ENCODE data around the gene CMIP. TPM values are rescaled to one million over a fixed set of nuclear protein-coding genes. Genes with fewer than 3 reads are reported as not detected.
A peak's percentile ranks its signal among the peaks of the same experiment; 100 is the strongest.

CMIP gene
- polyA plus RNA-seq, 3 donors = 0.85 to 61.9 (median 0.93) TPM

DNA sequence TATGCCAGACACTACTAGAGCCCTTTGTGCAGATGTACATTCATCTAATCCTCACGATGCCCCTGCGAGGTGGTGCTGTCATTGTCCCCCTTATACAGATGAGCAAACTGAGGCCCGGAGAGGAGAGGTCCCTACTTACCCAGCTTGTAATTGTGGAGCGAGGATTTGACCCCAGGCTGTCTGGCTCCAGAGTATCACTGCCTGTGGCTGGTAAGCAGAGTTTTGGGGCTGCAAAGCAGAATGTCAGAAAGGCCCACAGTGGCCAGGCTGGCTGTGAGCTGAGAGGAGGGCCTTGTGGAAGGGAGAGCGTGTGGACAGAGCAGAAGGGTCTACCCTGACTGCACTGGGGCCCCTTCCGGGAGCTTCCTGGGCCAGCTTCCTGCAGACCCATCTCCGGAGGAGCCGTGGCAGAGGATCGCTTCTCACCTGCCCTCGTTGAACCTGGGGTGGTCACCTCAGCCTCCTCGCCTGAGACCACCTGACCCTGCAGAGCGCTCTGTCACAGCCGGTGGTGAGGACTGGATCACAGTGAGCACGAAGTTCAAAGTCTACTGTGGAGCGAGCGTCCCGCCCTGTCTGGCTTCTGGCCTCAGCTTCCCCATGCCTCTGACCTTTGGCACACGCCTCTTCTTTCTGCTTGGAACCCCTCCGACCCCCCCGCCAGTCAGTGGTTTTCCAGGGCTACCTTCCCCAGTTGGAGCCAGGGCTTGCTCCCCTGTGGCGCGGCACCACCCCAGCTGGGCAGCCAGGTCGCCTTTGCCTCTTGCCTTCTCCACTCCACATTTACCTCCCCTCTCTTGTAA lies 12.1 kb downstream of the CMIP start:
- no peaks in the 10 kb centered on the region for H3K27me3 ChIP-seq (ENCODE audit: control insufficient read depth in 2 of 2, insufficient read depth in 2 of 2, low read length in 2 of 2)
- H3K9me3 Mint-ChIP-seq = no peaks in the 10 kb centered on the region
- H3K36me3 ChIP-seq (replicated peaks in 1 of 2; ENCODE audit: control insufficient read depth in 1 of 2, insufficient read depth in 2 of 2, low read length in 2 of 2) = peaks cover 9 to 48% of the 10 kb centered on the region in 2 donors
- H3K79me2 ChIP-seq (ENCODE audit: insufficient read depth, low read length) = peaks cover 99% of the 10 kb centered on the region
- H3K27ac ChIP-seq (ENCODE audit: low read depth in 1 of 2, low read length in 2 of 2) = peak overlapping the region; percentile 47 to 76
- H4K20me1 ChIP-seq (ENCODE audit: insufficient read depth, low read length) = peaks cover 100% of the 10 kb centered on the region
- peaks cover 0 to 5% (median 0%) of the 10 kb centered on the region in 3 donors for H3K27me3 Mint-ChIP-seq (ENCODE audit: low read depth in 3 of 3)
- H3K4me2 ChIP-seq (replicated peaks; ENCODE audit: extremely low read depth, low read length, poor library complexity, severe bottlenecking) = peak overlapping the region; percentile 48
- no peak overlapping the region for H3K4me3 ChIP-seq (replicated peaks in 1 of 3; ENCODE audit: low read depth in 2 of 3, low read length in 3 of 3)
- peaks cover 94% of the 10 kb centered on the region for H3K4me1 Mint-ChIP-seq
- DNase-seq = no peak
- intact Hi-C loops (cut with micrococcal nuclease) = no loop called here
- H3K9ac ChIP-seq (ENCODE audit: insufficient read depth, low read length, poor library complexity, severe bottlenecking) = no peak overlapping the region
- peaks cover 61 to 63% of the 10 kb centered on the region in 2 donors for H3K36me3 Mint-ChIP-seq
- peaks cover 82 to 97% of the 10 kb centered on the region in 2 donors for H3K4me1 ChIP-seq (ENCODE audit: control insufficient read depth in 1 of 2, insufficient read depth in 2 of 2, low read length in 2 of 2)
- no peak overlapping the region for H3K4me3 Mint-ChIP-seq
- H3K27ac Mint-ChIP-seq = peak overlapping the region; percentile 77 to 94 (median 89)
- WGBS (ENCODE audit: insufficient coverage) = 87% methylated on average over 18 of the region's 23 CpGs
- H2AFZ ChIP-seq (ENCODE audit: insufficient read depth, low read depth, low read length, poor library complexity, severe bottlenecking) = no peak overlapping the region
- TF ChIP-seq, protein P1, sequence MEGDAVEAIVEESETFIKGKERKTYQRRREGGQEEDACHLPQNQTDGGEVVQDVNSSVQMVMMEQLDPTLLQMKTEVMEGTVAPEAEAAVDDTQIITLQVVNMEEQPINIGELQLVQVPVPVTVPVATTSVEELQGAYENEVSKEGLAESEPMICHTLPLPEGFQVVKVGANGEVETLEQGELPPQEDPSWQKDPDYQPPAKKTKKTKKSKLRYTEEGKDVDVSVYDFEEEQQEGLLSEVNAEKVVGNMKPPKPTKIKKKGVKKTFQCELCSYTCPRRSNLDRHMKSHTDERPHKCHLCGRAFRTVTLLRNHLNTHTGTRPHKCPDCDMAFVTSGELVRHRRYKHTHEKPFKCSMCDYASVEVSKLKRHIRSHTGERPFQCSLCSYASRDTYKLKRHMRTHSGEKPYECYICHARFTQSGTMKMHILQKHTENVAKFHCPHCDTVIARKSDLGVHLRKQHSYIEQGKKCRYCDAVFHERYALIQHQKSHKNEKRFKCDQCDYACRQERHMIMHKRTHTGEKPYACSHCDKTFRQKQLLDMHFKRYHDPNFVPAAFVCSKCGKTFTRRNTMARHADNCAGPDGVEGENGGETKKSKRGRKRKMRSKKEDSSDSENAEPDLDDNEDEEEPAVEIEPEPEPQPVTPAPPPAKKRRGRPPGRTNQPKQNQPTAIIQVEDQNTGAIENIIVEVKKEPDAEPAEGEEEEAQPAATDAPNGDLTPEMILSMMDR (IDR thresholded peaks at IDR 0.05) = no peak
- no peaks in the 10 kb centered on the region for H3K9me3 ChIP-seq (replicated peaks in 1 of 2; ENCODE audit: control insufficient read depth in 1 of 2, insufficient read depth in 1 of 2, low read length in 2 of 2)

DNA sequence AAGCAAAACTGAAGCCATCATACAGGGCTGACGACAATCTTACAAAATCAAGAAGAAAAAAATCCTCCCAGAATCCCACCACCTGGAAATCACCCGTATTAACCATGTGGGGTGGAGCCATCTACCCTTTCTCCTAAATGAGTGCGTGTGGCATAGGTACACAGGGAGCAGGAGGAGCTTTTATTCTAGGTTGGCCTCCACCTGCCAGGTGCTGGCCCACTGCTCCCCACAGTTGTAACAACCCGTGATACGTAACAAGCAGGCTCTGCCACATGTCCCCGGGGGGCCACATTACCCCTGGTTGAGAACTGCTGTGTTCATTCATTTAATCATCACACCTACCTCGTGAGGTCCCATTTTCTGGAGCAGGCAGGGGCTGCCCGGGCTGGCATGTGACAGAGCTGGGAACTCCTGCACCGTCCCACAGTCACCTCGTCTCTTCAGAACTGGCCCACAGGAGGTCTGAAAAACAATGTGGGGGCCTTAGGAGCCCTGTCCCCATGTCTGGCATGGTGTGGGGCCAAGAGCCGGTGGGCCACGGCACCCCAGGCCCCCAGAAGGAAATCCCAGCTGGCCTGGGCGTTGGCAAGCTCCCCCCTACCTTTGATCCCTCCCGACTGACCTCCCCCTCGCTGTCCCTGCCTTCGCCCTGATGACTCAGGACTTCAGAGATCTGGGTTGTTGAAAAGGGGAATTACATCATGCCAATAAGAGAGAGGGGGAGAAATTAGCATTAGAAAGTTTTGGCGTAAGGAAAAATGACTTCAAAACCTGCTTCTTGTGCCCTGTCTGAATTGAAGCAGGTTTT lies 12.9 kb downstream of the CMIP start:
- 42% methylated on average over 5 of the region's 17 CpGs for WGBS (ENCODE audit: insufficient coverage)
- Histone ChIP-seq H3K9ac (ENCODE audit: insufficient read depth, low read length, poor library complexity, severe bottlenecking) (peak overlapping the region; percentile 44), H3K79me2 (ENCODE audit: insufficient read depth, low read length) (peaks cover 100% of the 10 kb centered on the region), H3K4me2 (replicated peaks; ENCODE audit: extremely low read depth, low read length, poor library complexity, severe bottlenecking) (peak overlapping the region; percentile 48), H4K20me1 (ENCODE audit: insufficient read depth, low read length) (peaks cover 100% of the 10 kb centered on the region), H3K27ac (ENCODE audit: low read depth in 1 of 2, low read length in 2 of 2) (peak overlapping the region; percentile 47 to 76), H2AFZ (ENCODE audit: insufficient read depth, low read depth, low read length, poor library complexity, severe bottlenecking) (no peak overlapping the region), H3K27me3 (ENCODE audit: control insufficient read depth in 2 of 2, insufficient read depth in 2 of 2, low read length in 2 of 2) (no peaks in the 10 kb centered on the region), H3K4me1 (ENCODE audit: control insufficient read depth in 1 of 2, insufficient read depth in 2 of 2, low read length in 2 of 2) (peaks cover 82 to 97% of the 10 kb centered on the region in 2 donors), H3K9me3 (replicated peaks in 1 of 2; ENCODE audit: control insufficient read depth in 1 of 2, insufficient read depth in 1 of 2, low read length in 2 of 2) (no peaks in the 10 kb centered on the region), H3K36me3 (replicated peaks in 1 of 2; ENCODE audit: control insufficient read depth in 1 of 2, insufficient read depth in 2 of 2, low read length in 2 of 2) (peaks cover 9 to 51% of the 10 kb centered on the region in 2 donors), H3K4me3 (replicated peaks in 1 of 3; ENCODE audit: low read depth in 2 of 3, low read length in 3 of 3) (peak overlapping the region in 1 of 3 experiments; percentile 11)
- H3K4me3 Mint-ChIP-seq = peak overlapping the region; percentile 11 to 41
- DNase-seq = peak; percentile 70 to 87 (median 72)
- intact Hi-C loops (cut with micrococcal nuclease) = no loop called here
- H3K9me3 Mint-ChIP-seq = no peaks in the 10 kb centered on the region
- peaks cover 0 to 5% (median 0%) of the 10 kb centered on the region in 3 donors for H3K27me3 Mint-ChIP-seq (ENCODE audit: low read depth in 3 of 3)
- TF ChIP-seq, protein P1 (IDR thresholded peaks at IDR 0.05) = no peak
- peaks cover 94% of the 10 kb centered on the region for H3K4me1 Mint-ChIP-seq
- peaks cover 58 to 61% of the 10 kb centered on the region in 2 donors for H3K36me3 Mint-ChIP-seq
- peak overlapping the region; percentile 77 to 94 (median 89) for H3K27ac Mint-ChIP-seq

Measured in CD14-positive monocyte (primary cell).